Pancreas (tissue), 10 donors: Measurements from ENCODE around the gene ADAMTS14. TPM values are rescaled to one million over a fixed set of nuclear protein-coding genes. Genes with fewer than 3 reads are reported as not detected.

Experiments
- ATAC-seq, 4 donors: fragments of 200-7000 bp; cut with Tn5 transposase; one replicate each; pipeline versions ENCODE4 v1.8.0 to v1.9.1; 2020; ENCODE audit warnings: mild to moderate bottlenecking in 4 of 4, moderate library complexity in 4 of 4
- DNase-seq, 6 donors: peaks; one replicate each; pipeline ENCODE4 v3.0.0-alpha.2; 2020
- FAIRE-seq: peaks from 2 replicates; lab custom pipeline; 2012; peaks lifted over from hg19 to GRCh38; lab: Jason Lieb, UNC
- H3K27ac ChIP-seq, 4 donors: fragments of 200-600 bp; sonication (generic); 1 replicate in 3 of 4; 2 replicates in 1 of 4; pipeline versions ENCODE4 v1.5.0 to v1.8.0; 2020
- H3K27me3 ChIP-seq, 4 donors: fragments of 200-600 bp; one replicate each; pipeline ENCODE4 v1.8.0; 2021
- H3K36me3 ChIP-seq, 3 donors: fragments of 200-600 bp; sonication (generic) in 1 of 3; one replicate each; pipeline versions ENCODE4 v1.5.0 to v1.8.0; 2020 to 2021
- H3K4me1 ChIP-seq, 3 donors: fragments of 200-600 bp; one replicate each; pipeline ENCODE4 v1.8.0; 2021
- H3K4me3 ChIP-seq, 4 donors: fragments of 200-600 bp; sonication (generic) in 2 of 4; one replicate each; pipeline versions ENCODE4 v1.5.0 to v1.8.0; 2020 to 2021
- H3K9me3 ChIP-seq, 4 donors: fragments of 200-600 bp; one replicate each; pipeline ENCODE4 v1.8.0; 2021
- WGBS, 2 donors: extraction: QIAGEN DNeasy Blood & Tissue Kit; methylation state at CpG; one replicate each; pipeline ENCODE4 v1.1.7; 2013; 5-methylcytosine and 5-hydroxymethylcytosine counted together
- intact Hi-C, 3 donors: fragments of 100-400 bp; cut with DNase I; formaldehyde crosslinking; loops; one replicate each; pipeline versions ENCODE4 v1.11.1 to v1.14.2; 2022
- polyA plus RNA-seq, 2 donors: library from polyadenylated mRNA; stranded (reverse); fragments of 200-250 nt; gene quantifications; one replicate each; pipeline ENCODE4 v1.2.3, GENCODE V29; 2013
- total RNA-seq, 6 donors: library from RNA; stranded (reverse); fragmentation: NEBNext Ultra II Directional in 4 of 6; extraction: Animal tissue kit (Norgen Biotek cat#: 25700) in 4 of 6; gene quantifications; one replicate each; pipeline versions ENCODE4 v1.2.1 to v1.2.4, GENCODE V29; 2021 to 2023
- TF ChIP-seq, protein P1 (sequence below), 4 donors: fragments of 200-600 bp; sonication (generic) in 3 of 4; IDR thresholded peaks; one replicate each; pipeline versions ENCODE4 v1.5.0 to v1.8.0; 2021; ENCODE audit warnings: antibody characterized with exemption in 4 of 4
- donor health status: healthy with polysubstance abuse.
- donor health status: DM: no; HTN: no; CAD: no; lungs with moderate emphysema.
- donor health status: DM: no; HTN: no; CAD: no.
- donor health status: control.
- donor health status: control.
- donor health status: Bipolar disorder and iron deficiency.
- donor health status: DM: yes; HTN: yes; CAD: no.
- donor health status: DM: no; HTN: no; CAD: no.
- donor health status: DM: no; HTN: no; CAD: no.
- donor health status: DM: yes; HTN: yes; CAD: no.

ADAMTS14 gene
- total and polyA plus RNA-seq, 8 donors, result 0.06 to 2.2 (median 0.23) TPM; not detected in 2

DNA sequence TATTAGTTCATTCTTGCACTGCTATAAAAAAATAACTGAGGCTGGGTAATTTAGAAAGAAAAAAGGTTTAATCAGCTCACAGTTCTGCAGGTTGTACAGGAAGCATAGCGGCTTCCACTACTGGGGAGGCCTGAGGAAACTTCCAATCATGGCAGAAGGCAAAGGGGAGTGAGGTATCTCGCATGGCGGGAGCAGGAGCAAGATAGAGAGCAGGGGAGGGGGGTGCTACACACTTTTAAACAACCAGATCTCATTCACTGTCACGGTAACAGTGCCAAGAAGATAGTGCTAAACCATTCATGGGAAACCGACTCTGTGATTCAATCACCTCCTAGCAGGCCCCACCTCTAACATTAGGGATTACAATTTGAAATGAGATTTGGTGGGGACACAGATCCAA, 11.6 kb downstream of the ADAMTS14 start:
- H3K9me3 ChIP-seq, result no peaks in the 10 kb centered on the region
- DNase-seq, result no peak
- H3K36me3 ChIP-seq, result no peaks in the 10 kb centered on the region
- H3K27ac ChIP-seq, result no peak overlapping the region
- WGBS, 2 donors, result 93 to 95% methylated on average over 5 of the region's 5 CpGs
- FAIRE-seq, result no peak
- intact Hi-C loops, result no loop called here
- TF ChIP-seq, protein P1, sequence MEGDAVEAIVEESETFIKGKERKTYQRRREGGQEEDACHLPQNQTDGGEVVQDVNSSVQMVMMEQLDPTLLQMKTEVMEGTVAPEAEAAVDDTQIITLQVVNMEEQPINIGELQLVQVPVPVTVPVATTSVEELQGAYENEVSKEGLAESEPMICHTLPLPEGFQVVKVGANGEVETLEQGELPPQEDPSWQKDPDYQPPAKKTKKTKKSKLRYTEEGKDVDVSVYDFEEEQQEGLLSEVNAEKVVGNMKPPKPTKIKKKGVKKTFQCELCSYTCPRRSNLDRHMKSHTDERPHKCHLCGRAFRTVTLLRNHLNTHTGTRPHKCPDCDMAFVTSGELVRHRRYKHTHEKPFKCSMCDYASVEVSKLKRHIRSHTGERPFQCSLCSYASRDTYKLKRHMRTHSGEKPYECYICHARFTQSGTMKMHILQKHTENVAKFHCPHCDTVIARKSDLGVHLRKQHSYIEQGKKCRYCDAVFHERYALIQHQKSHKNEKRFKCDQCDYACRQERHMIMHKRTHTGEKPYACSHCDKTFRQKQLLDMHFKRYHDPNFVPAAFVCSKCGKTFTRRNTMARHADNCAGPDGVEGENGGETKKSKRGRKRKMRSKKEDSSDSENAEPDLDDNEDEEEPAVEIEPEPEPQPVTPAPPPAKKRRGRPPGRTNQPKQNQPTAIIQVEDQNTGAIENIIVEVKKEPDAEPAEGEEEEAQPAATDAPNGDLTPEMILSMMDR (IDR thresholded peaks at IDR 0.05), result no peak
- ATAC-seq, result no peak
- H3K4me3 ChIP-seq, result no peak overlapping the region
- H3K4me1 ChIP-seq, result no peaks in the 10 kb centered on the region
- no peaks in the 10 kb centered on the region for H3K27me3 ChIP-seq

DNA sequence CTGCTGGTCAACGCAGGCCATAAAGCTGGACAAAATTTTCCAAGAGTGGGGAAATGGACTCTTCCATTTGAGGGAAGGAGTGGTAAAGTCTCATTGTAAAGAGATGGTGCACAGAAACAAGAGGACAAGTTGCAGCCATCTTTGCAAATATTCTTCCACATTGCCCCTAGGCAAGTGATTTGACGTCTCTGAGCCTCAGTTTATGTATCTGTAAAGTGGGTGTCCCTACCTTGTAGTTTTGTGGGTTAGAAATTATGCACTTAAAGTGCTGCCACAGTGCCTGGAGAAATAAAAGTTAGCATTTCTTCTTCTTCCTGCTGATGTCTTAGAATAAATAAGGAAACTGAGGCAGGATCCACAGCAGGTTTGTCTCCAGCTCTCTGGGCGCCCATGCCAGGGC, 12.1 kb downstream of the ADAMTS14 start:
- no peaks in the 10 kb centered on the region for H3K4me1 ChIP-seq
- H3K9me3 ChIP-seq, result no peaks in the 10 kb centered on the region
- H3K27me3 ChIP-seq, result no peaks in the 10 kb centered on the region
- no peak overlapping the region for H3K27ac ChIP-seq
- ATAC-seq (no peak), DNase-seq (no peak), FAIRE-seq (no peak)
- WGBS, 2 donors, result 88 to 96% methylated on average over 3 of the region's 3 CpGs
- TF ChIP-seq, protein P1 (IDR thresholded peaks at IDR 0.05), result no peak
- intact Hi-C loops, result no loop called here
- no peaks in the 10 kb centered on the region for H3K36me3 ChIP-seq
- H3K4me3 ChIP-seq, result no peak overlapping the region

DNA sequence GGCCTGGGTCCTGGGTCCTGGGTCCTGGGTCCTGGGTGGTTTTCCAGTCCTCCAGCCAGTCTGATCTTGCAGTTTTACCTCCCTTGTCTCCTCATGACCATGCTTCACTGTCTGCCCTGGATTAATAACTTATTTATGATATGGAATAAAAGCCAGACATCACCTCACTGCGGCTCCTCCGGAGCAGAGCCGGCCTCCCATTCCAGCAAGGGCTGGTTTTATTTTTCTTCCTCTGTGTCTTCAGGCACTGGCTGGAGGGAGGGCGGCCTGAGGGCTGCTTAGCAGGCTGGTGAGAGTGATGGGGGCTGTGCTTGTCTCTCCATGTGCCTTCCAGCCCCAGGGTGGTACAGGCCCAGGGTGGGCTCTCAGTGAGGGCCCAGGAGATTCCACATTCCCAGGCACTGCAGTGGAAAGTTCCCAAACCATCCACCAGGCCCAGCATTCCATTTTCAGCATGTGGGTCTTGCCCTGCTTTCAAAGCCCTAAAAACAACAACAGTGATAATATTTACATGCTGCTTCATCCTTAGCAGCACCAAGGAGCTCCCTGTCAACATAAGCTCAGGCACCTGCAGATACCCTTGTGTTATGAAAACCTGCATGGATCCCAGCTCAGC, 12.6 kb downstream of the ADAMTS14 start:
- no peak for ATAC-seq
- no peaks in the 10 kb centered on the region for H3K36me3 ChIP-seq
- no peak for FAIRE-seq
- no peaks in the 10 kb centered on the region for H3K9me3 ChIP-seq
- H3K4me3 ChIP-seq, result no peak overlapping the region
- no peak for DNase-seq
- intact Hi-C loops, result no loop called here
- no peak overlapping the region for H3K27ac ChIP-seq
- no peaks in the 10 kb centered on the region for H3K27me3 ChIP-seq
- H3K4me1 ChIP-seq, result no peaks in the 10 kb centered on the region
- whole genome bisulfite sequencing, 2 donors, result 92 to 94% methylated on average over 4 of the region's 4 CpGs
- TF ChIP-seq, protein P1 (IDR thresholded peaks at IDR 0.05), result no peak

DNA sequence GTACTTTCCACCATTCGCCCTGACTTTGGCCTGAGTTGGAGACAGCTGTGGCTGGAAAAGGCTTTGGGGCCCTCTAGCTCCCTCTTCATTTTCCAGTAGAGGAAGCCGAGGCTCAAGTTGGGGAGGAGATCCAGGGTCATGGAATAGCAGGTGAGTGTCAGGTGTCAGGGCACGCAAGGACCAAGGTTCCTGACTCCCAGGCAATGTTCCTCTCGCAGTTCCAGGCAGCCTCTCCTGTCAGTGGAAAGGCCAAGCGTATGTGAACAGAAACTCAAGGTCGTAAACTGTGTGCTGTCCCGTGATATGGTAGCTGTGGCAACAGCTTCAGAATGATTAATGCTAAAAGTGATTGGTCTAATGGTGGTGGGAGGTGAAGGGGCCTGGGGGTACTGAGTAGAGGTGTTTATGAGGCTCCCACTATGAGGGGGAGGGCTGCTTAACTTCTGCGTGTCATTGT, 13.2 kb downstream of the ADAMTS14 start:
- Histone ChIP-seq H3K27ac (no peak overlapping the region), H3K4me1 (no peaks in the 10 kb centered on the region), H3K36me3 (no peaks in the 10 kb centered on the region), H3K9me3 (no peaks in the 10 kb centered on the region), H3K27me3 (no peaks in the 10 kb centered on the region), H3K4me3 (no peak overlapping the region)
- no peak for ATAC-seq
- 47 to 58% methylated on average over 8 of the region's 8 CpGs for WGBS, 2 donors
- FAIRE-seq, result no peak
- DNase-seq, result no peak
- intact Hi-C loops, result no loop called here
- TF ChIP-seq, protein P1 (IDR thresholded peaks at IDR 0.05), result no peak

DNA sequence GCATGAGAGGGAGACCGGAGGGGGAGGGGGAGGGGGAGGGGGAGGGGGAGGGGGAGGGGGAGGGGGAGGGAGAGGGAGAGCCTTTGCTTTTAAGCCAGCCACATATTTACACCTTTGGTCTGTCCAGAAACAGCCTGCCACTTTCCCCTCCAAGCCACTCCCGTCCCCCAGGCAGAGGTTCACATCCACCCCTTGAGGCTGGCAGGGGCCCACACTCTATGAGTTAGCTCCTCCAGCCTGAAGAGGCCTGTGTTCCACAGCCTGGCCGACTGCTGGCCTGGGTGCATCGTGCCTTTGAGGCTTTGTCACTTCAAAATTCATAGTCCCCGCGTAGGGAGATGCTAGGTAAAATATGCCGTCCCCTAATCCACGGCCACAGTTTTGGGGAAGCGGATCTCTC, 16.5 kb downstream of the ADAMTS14 start:
- Histone ChIP-seq H3K4me1 (no peaks in the 10 kb centered on the region), H3K36me3 (no peaks in the 10 kb centered on the region), H3K27ac (no peak overlapping the region), H3K27me3 (no peaks in the 10 kb centered on the region), H3K9me3 (no peaks in the 10 kb centered on the region), H3K4me3 (no peak overlapping the region)
- DNase-seq (no peak), ATAC-seq (no peak), FAIRE-seq (no peak)
- TF ChIP-seq, protein P1 (IDR thresholded peaks at IDR 0.05), result no peak
- 86% methylated on average over 8 of the region's 9 CpGs; no CpG with 5 or more reads in 1 of the 2 donors for WGBS, 2 donors
- intact Hi-C loops, result no loop called here
